ENCODE measurements around the gene ITPKC.
"Not testable (repeated sequence)": the region's sequence is repeated elsewhere in the genome, so short reads cannot be mapped to it uniquely, and the experiment has no call there.

Gene ITPKC

GRCh38 chr19:40774916-40775631, 58.2 kb downstream of the ITPKC start, which contains the start of gene MIA:
TSS of gene MIA (plus strand) at chr19:40775521. CDS start at chr19:40775543, 22 bp downstream.
- no peak for DNase-seq

- no peak for DNase-seq
Observed at GRCh38 chr19:40775632-40776022, 58.7 kb downstream of the ITPKC start.

- DNase-seq = no peak
Observed at GRCh38 chr19:40776364-40776763, 59.5 kb downstream of the ITPKC start.

GRCh38 chr19:40776932-40777644, 60.2 kb downstream of the ITPKC start:
- DNase-seq = peak; percentile 86

GRCh38 chr19:40777645-40777936, 60.7 kb downstream of the ITPKC start:
- DNase-seq = no peak

GRCh38 chr19:40777937-40778705, 61.2 kb downstream of the ITPKC start, which contains the start of gene RAB4B:
TSS of gene RAB4B (plus strand) at chr19:40778247. CDS start at chr19:40778376, 129 bp downstream.
- peak; percentile 100 for DNase-seq

- no peak for DNase-seq
Observed at GRCh38 chr19:40778706-40779284, 61.9 kb downstream of the ITPKC start.

- DNase-seq = no peak
Observed at GRCh38 chr19:40780582-40780981, 63.7 kb downstream of the ITPKC start.

- DNase-seq = no peak
Observed at GRCh38 chr19:40781140-40781539, 64.2 kb downstream of the ITPKC start.

GRCh38 chr19:40783711-40784110, 66.8 kb downstream of the ITPKC start:
- no peak for DNase-seq

- DNase-seq = not testable (repeated sequence)
Observed at GRCh38 chr19:40784146-40784545, 67.2 kb downstream of the ITPKC start.

GRCh38 chr19:40785526-40785925, 68.6 kb downstream of the ITPKC start:
- no peak for DNase-seq

GRCh38 chr19:40786060-40787037, 69.4 kb downstream of the ITPKC start:
- DNase-seq = no peak

Measured in central memory CD4-positive, alpha-beta T cell (primary cell).